GM19099 (cell line): ENCODE data around the gene SPINT1.

ENCODE experiments used
- POLR2A ChIP-seq: IDR thresholded peaks from 3 replicates; pipeline ENCODE4 v1.6.1; 2011; ENCODE audit warnings: low read depth; ENCODE audit not compliant: insufficient read length; ENCODE audit errors: extremely low read depth

SPINT1 gene

GRCh38 chr15:40823572-40824343 lies 20.1 kb upstream of the SPINT1 start:
- no peak for TF ChIP-seq POLR2A

GRCh38 chr15:40825661-40826422 lies 18.0 kb upstream of the SPINT1 start:
- no peak for TF ChIP-seq POLR2A

GRCh38 chr15:40826423-40827075 lies 17.3 kb upstream of the SPINT1 start:
- TF ChIP-seq POLR2A, result no peak

- no peak for TF ChIP-seq POLR2A
These were observed 15.3 kb upstream of the SPINT1 start, which contains the start of gene PPP1R14D for GRCh38 chr15:40828447-40829036. PPP1R14D (minus strand) TSS chr15:40828708; CDS start chr15:40828641, 67 bp downstream.

- no peak for TF ChIP-seq POLR2A
These were observed 14.7 kb upstream of the SPINT1 start for GRCh38 chr15:40829115-40829514.

GRCh38 chr15:40830884-40831283 lies 13.0 kb upstream of the SPINT1 start:
- TF ChIP-seq POLR2A, result no peak

- TF ChIP-seq POLR2A, result no peak
These were observed 12.0 kb upstream of the SPINT1 start for GRCh38 chr15:40831861-40832260.

GRCh38 chr15:40832903-40833302 lies 10.9 kb upstream of the SPINT1 start:
- no peak for TF ChIP-seq POLR2A

GRCh38 chr15:40836020-40836419 lies 7.8 kb upstream of the SPINT1 start:
- no peak for TF ChIP-seq POLR2A

GRCh38 chr15:40838756-40839155 lies 5.1 kb upstream of the SPINT1 start:
- no peak for TF ChIP-seq POLR2A

- TF ChIP-seq POLR2A, result no peak
These were observed 2.1 kb upstream of the SPINT1 start for GRCh38 chr15:40841741-40842140.

- no peak for TF ChIP-seq POLR2A
These were observed 475 bp upstream of the SPINT1 start for GRCh38 chr15:40843261-40843884.

- TF ChIP-seq POLR2A, result no peak
These were observed 815 bp downstream of the SPINT1 start for GRCh38 chr15:40844696-40845030.

- TF ChIP-seq POLR2A, result no peak
These were observed 1.2 kb downstream of the SPINT1 start for GRCh38 chr15:40845036-40845435.
